ENCODE results near the gene KLF16. TPM values are rescaled to one million over a fixed set of nuclear protein-coding genes. Genes with fewer than 3 reads are reported as not detected.

The KLF16 gene
- total and polyA plus RNA-seq, 9 of the 15 experiments (the other 6 are each of a cell fraction or from before 2014, with no cell fraction given), result 0.04 to 60.4 (median 6.8) TPM

DNA sequence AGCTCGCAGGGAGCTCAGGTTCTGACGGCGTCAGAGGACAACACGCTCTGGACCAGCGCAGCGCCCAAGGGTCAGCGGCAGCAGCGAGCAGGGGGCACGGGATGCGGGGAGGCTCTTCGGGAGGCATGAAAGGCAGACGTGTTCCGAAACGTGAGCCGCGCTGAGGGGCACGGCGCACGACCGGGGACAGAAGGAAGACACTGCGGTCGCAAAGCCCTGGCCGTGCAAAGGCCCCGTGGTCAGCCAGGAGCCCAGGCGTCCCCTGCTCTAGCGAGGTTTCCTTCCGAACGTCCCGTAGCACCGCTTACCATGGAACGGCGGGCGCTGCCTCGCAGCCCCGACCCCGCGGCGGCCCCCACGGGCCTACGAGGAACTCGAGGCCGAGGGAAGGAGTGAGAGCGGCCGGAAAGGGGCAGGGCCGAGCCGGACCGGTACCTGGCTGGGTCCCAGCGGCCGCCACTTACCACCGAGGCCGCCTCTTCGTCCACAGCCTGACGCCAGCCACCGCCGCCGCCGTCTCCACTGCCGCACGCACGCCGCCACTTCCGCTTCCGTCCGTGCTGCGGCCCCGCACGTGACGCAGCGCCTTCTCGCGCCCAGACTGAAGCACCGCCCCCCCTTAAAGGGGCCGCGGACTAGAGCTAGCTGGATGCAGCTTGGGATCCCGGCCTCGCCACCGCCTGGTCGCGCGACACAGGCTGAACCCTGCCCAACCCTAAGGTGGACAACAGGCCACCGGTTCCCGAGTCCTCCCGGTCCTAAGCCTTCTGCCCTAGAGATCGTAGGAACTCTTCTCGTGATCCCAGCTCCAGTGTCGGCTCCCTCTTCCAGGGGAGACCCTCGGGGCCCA, 12.5 kb upstream of the KLF16 start (continued):
- TF ChIP-seq, protein P1, sequence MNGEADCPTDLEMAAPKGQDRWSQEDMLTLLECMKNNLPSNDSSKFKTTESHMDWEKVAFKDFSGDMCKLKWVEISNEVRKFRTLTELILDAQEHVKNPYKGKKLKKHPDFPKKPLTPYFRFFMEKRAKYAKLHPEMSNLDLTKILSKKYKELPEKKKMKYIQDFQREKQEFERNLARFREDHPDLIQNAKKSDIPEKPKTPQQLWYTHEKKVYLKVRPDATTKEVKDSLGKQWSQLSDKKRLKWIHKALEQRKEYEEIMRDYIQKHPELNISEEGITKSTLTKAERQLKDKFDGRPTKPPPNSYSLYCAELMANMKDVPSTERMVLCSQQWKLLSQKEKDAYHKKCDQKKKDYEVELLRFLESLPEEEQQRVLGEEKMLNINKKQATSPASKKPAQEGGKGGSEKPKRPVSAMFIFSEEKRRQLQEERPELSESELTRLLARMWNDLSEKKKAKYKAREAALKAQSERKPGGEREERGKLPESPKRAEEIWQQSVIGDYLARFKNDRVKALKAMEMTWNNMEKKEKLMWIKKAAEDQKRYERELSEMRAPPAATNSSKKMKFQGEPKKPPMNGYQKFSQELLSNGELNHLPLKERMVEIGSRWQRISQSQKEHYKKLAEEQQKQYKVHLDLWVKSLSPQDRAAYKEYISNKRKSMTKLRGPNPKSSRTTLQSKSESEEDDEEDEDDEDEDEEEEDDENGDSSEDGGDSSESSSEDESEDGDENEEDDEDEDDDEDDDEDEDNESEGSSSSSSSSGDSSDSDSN (IDR thresholded peaks at IDR 0.05; ENCODE audit: borderline replicate concordance in 1 of 2, low read depth in 2 of 2, low read length in 2 of 2), result peak in 1 of 2 experiments; percentile 50; a peak in 1 of 4 replicates
- peak; percentile 76 for TF ChIP-seq VEZF1 (CRISPR knock-in tag; IDR thresholded peaks at IDR 0.05)
- TF ChIP-seq CBX5 (IDR thresholded peaks at IDR 0.05; ENCODE audit: borderline replicate concordance, low read depth), result 0 out of 2 replicates have a peak, but pooled peaks have one; percentile 32
- peak; percentile 86 for TF ChIP-seq ETV1 (tag; conservative IDR thresholded peaks at IDR 0.05; ENCODE audit: low read depth)
- TF ChIP-seq PRPF4 (IDR thresholded peaks at IDR 0.05; ENCODE audit: insufficient read depth, low read depth, low read length, poor library complexity, severe bottlenecking), result no peak
- TF ChIP-seq PRMT5 (CRISPR knock-in tag; IDR thresholded peaks at IDR 0.05), result no peak
- TF ChIP-seq DMBX1 (CRISPR knock-in tag; IDR thresholded peaks at IDR 0.05; ENCODE audit: borderline replicate concordance), result no peak
- TF ChIP-seq, protein P2, sequence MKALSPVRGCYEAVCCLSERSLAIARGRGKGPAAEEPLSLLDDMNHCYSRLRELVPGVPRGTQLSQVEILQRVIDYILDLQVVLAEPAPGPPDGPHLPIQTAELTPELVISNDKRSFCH (CRISPR knock-in tag; IDR thresholded peaks at IDR 0.05), result no peak
- TF ChIP-seq, protein P2 (tag; IDR thresholded peaks at IDR 0.05), result no peak; the same call in 1 of the 2 replicates
- TF ChIP-seq NUFIP1 (IDR thresholded peaks at IDR 0.05; ENCODE audit: partially characterized antibody), result no peak
- peak; percentile 91 for TF ChIP-seq REST (IDR thresholded peaks at IDR 0.05; ENCODE audit: borderline replicate concordance)
- no peak; the same call in 1 of the 2 replicates for TF ChIP-seq REST (CRISPR knock-in tag; IDR thresholded peaks at IDR 0.05; ENCODE audit: low read depth)
- TF ChIP-seq MAFG (tag; conservative IDR thresholded peaks at IDR 0.05), result no peak
